Activated naive CD4-positive, alpha-beta T cell treated with anti-CD3 and anti-CD28 coated beads, Interleukin-2, amount 10 ng/mL, durations not matched to agents 5 hours and 36 hours (primary cell): ENCODE measurements around the gene C14orf132. TPM values are rescaled to one million over a fixed set of nuclear protein-coding genes. Genes with fewer than 3 reads are reported as not detected.

Experiments used
- total RNA-seq, 2 experiments: library from RNA; stranded (reverse); gene quantifications; one replicate each; pipeline ENCODE4 v1.2.3, GENCODE V29; 2021

C14orf132 gene
- 1 to 10 TPM; 3.1 TPM for total RNA-seq

GRCh38 chr14:96038920-96039632, at the start of gene C14orf132:
Gene C14orf132 (plus strand): TSS chr14:96039362. CDS start chr14:96039501, 139 bp downstream.

Other genes with a start within 250 kb of the C14orf132 start
- not detected for gene TUNAR, start 162.5 kb upstream of the C14orf132 start, total RNA-seq
- gene BDKRB2, start 165.5 kb downstream of the C14orf132 start, total RNA-seq = not detected
- not detected for gene BDKRB1, start 216.8 kb downstream of the C14orf132 start, total RNA-seq